B cell (primary cell): ENCODE measurements around the gene USP34.

Source experiments
- EZH2 ChIP-seq: IDR thresholded peaks from 2 replicates; pipeline ENCODE4 v1.6.1; 2012; ENCODE audit warnings: borderline replicate concordance, low read depth, mild to moderate bottlenecking, moderate library complexity, low read length; ENCODE audit not compliant: insufficient read depth, poor library complexity, severe bottlenecking
- TF ChIP-seq, protein P1 (sequence below): fragments of 200-600 bp; IDR thresholded peaks from one replicate; pipeline ENCODE4 v1.8.0; 2022; ENCODE audit warnings: antibody characterized with exemption, mild to moderate bottlenecking

DNA sequence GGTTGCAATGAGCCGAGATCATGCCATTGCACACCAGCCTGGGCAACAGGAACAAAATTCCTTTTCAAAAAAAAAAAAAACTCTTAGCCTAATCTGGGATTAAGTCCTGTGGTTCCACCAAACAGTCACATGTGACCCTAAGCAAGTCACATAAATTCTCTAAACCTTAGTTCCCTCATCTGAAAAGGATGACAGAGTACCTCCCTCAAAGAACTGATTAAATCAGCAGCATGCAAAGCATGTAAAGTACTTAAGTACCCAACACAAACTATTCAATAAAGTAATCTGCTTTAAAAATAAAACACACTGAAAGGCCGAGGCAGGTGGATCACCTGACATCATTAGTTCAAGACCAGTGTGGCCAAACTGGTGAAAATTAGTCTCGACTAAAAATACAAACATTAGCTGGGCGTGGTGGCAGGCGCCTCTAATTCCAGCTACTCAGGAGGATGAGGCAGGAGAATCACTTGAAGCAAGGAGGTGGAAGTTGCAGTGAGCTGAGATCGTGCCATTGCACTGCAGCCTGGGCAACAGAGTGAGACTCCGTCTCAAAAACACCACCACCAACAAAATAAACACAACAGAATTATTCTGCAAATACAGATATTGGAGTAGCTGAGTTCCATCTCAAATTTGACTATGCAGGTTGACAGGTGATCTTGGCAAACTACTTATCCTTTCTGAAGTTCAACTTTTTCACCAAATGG, 7.0 kb downstream of the USP34 start:
- TF ChIP-seq, protein P1, sequence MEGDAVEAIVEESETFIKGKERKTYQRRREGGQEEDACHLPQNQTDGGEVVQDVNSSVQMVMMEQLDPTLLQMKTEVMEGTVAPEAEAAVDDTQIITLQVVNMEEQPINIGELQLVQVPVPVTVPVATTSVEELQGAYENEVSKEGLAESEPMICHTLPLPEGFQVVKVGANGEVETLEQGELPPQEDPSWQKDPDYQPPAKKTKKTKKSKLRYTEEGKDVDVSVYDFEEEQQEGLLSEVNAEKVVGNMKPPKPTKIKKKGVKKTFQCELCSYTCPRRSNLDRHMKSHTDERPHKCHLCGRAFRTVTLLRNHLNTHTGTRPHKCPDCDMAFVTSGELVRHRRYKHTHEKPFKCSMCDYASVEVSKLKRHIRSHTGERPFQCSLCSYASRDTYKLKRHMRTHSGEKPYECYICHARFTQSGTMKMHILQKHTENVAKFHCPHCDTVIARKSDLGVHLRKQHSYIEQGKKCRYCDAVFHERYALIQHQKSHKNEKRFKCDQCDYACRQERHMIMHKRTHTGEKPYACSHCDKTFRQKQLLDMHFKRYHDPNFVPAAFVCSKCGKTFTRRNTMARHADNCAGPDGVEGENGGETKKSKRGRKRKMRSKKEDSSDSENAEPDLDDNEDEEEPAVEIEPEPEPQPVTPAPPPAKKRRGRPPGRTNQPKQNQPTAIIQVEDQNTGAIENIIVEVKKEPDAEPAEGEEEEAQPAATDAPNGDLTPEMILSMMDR: no peak
- no peak for TF ChIP-seq EZH2
